Measurements from ENCODE around the gene TTI1.
"Not testable (repeated sequence)": the region's sequence is repeated elsewhere in the genome, so short reads cannot be mapped to it uniquely, and the experiment has no call there.

The TTI1 gene

DNA sequence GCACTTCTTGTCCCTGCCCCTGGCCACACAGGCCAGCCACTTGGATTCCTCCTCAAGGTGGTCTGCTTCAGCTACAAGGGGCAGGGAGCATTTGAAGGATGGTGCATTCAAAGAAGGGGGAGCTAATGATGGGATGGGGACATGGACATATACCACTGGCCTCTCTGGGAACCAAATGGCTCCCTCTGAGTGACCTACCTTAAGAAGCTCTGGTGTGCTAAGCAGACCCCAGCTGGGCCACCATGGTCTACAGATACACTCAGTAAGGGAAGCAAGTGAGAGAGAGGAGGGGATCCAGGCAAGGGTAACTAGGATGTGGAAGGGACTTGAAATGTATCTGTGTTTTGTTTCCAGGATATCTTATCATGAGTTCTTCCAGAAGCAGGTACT, 62.4 kb downstream of the TTI1 start:
- Histone ChIP-seq H3K27me3 (ENCODE audit: insufficient read depth, low read length, poor library complexity) (no peaks in the 10 kb centered on the region), H3K4me1 (ENCODE audit: insufficient read depth, low read length) (no peaks in the 10 kb centered on the region), H3K79me2 (ENCODE audit: insufficient read depth, low read length) (no peaks in the 10 kb centered on the region), H3K4me3 (ENCODE audit: low read depth in 1 of 2, low read length in 2 of 2) (no peak overlapping the region), H3K36me3 (ENCODE audit: insufficient read depth, low read length) (no peaks in the 10 kb centered on the region), H3K27ac (ENCODE audit: low read length) (no peak overlapping the region), H3K4me2 (ENCODE audit: insufficient read depth, low read length) (no peak overlapping the region), H3K9me3 (ENCODE audit: insufficient read depth, low read length, severe bottlenecking) (no peaks in the 10 kb centered on the region), H3K9ac (ENCODE audit: low read depth, low read length) (no peak overlapping the region), H2AFZ (ENCODE audit: low read depth, low read length) (no peak overlapping the region), H4K20me1 (ENCODE audit: insufficient read depth, low read length) (no peaks in the 10 kb centered on the region)
- DNase-seq (no peak), ATAC-seq (ENCODE audit: insufficient read depth, low read depth) (no peak)
- TF ChIP-seq, protein P1, sequence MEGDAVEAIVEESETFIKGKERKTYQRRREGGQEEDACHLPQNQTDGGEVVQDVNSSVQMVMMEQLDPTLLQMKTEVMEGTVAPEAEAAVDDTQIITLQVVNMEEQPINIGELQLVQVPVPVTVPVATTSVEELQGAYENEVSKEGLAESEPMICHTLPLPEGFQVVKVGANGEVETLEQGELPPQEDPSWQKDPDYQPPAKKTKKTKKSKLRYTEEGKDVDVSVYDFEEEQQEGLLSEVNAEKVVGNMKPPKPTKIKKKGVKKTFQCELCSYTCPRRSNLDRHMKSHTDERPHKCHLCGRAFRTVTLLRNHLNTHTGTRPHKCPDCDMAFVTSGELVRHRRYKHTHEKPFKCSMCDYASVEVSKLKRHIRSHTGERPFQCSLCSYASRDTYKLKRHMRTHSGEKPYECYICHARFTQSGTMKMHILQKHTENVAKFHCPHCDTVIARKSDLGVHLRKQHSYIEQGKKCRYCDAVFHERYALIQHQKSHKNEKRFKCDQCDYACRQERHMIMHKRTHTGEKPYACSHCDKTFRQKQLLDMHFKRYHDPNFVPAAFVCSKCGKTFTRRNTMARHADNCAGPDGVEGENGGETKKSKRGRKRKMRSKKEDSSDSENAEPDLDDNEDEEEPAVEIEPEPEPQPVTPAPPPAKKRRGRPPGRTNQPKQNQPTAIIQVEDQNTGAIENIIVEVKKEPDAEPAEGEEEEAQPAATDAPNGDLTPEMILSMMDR (IDR thresholded peaks at IDR 0.05; ENCODE audit: borderline replicate concordance, extremely low read depth, low read length, poor library complexity, severe bottlenecking) = no peak
- no peak for TF ChIP-seq EZH2 (IDR thresholded peaks at IDR 0.05; ENCODE audit: borderline replicate concordance, low read depth, low read length, severe bottlenecking)

DNA sequence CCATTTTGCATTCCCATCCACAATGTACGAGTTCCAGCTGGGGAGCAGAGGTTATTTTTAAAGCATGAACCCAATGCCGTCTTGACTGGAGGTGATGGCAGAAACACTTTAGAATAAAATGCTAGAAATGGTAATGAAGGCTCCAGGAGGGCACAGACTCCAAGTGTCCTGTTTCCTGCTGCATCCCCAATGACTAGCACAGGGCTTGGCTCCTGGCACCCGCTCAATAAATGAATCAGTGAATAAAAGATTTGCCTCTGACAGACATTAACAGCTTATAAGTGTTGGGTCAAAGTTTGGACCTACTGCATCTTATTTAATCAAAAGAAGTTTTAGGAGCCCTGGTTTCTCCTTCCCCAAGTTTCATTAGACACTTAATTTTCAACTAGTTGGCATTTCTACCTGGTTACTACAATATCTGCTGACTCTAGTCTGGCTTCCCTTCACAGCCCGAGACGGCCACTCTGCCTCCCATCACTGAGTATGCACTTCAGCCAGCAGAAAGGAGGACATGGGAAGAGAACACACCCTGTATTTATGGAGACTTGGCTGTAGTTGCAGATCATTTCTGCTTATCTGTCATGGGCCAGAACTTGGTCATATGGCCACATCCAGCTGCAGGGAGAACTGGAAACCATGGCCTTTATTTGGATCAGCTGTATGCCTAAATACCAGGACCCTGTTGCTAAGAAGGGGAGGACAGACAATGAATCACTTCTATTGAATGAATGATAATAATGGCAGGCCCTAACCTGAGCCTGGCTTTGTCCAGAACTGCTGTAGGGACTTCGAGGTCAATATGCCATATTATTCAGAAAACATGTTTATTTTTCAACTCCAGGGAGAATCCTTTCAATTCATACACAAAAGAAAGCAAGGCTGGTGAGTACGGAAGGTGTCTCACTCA, 63.1 kb downstream of the TTI1 start:
- Histone ChIP-seq H3K27me3 (ENCODE audit: insufficient read depth, low read length, poor library complexity) (no peaks in the 10 kb centered on the region), H3K27ac (ENCODE audit: low read length) (no peak overlapping the region), H3K4me3 (ENCODE audit: low read depth in 1 of 2, low read length in 2 of 2) (no peak overlapping the region), H3K9me3 (ENCODE audit: insufficient read depth, low read length, severe bottlenecking) (no peaks in the 10 kb centered on the region), H4K20me1 (ENCODE audit: insufficient read depth, low read length) (no peaks in the 10 kb centered on the region), H3K4me2 (ENCODE audit: insufficient read depth, low read length) (no peak overlapping the region), H3K36me3 (ENCODE audit: insufficient read depth, low read length) (no peaks in the 10 kb centered on the region), H3K9ac (ENCODE audit: low read depth, low read length) (no peak overlapping the region), H2AFZ (ENCODE audit: low read depth, low read length) (no peak overlapping the region), H3K4me1 (ENCODE audit: insufficient read depth, low read length) (no peaks in the 10 kb centered on the region), H3K79me2 (ENCODE audit: insufficient read depth, low read length) (no peaks in the 10 kb centered on the region)
- DNase-seq = no peak
- TF ChIP-seq EZH2 (IDR thresholded peaks at IDR 0.05; ENCODE audit: borderline replicate concordance, low read depth, low read length, severe bottlenecking) = no peak
- TF ChIP-seq, protein P1 (IDR thresholded peaks at IDR 0.05; ENCODE audit: borderline replicate concordance, extremely low read depth, low read length, poor library complexity, severe bottlenecking) = no peak
- no peak for ATAC-seq (ENCODE audit: insufficient read depth, low read depth)

DNA sequence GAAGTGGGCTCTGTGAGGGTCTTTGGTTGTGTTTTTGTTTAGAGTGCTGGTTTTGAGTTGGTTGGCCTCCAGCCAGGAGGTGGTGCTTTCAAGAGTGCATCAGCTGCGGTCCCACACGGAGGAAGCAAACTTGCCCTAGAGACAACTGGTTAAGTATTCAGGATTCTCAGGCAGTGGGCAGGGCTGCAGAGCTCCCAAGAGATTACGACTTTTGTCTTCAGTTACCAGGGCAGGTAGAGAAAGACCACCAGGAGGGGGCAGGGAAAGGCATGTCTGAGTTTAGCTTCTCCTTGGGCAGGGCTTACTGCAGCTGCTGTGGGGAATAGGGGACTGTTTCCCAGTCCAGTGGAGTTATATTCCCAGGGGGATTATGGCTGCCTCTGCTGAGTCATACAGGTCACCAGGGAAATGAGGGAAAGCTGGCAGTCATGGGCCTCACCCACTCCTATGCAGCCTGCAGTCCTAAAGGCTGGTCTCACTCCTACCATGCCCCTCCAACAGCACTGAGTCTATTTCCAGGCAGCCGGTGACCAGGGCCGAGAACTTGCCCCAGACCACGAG, 64.3 kb downstream of the TTI1 start:
- Histone ChIP-seq H3K27ac (ENCODE audit: low read length) (no peak overlapping the region), H3K9me3 (ENCODE audit: insufficient read depth, low read length, severe bottlenecking) (no peaks in the 10 kb centered on the region), H4K20me1 (ENCODE audit: insufficient read depth, low read length) (no peaks in the 10 kb centered on the region), H3K79me2 (ENCODE audit: insufficient read depth, low read length) (no peaks in the 10 kb centered on the region), H3K4me3 (ENCODE audit: low read depth in 1 of 2, low read length in 2 of 2) (no peak overlapping the region), H3K9ac (ENCODE audit: low read depth, low read length) (no peak overlapping the region), H2AFZ (ENCODE audit: low read depth, low read length) (no peak overlapping the region), H3K36me3 (ENCODE audit: insufficient read depth, low read length) (no peaks in the 10 kb centered on the region), H3K4me1 (ENCODE audit: insufficient read depth, low read length) (no peaks in the 10 kb centered on the region), H3K4me2 (ENCODE audit: insufficient read depth, low read length) (no peak overlapping the region), H3K27me3 (ENCODE audit: insufficient read depth, low read length, poor library complexity) (no peaks in the 10 kb centered on the region)
- DNase-seq (no peak), ATAC-seq (ENCODE audit: insufficient read depth, low read depth) (no peak)
- TF ChIP-seq, protein P1 (IDR thresholded peaks at IDR 0.05; ENCODE audit: borderline replicate concordance, extremely low read depth, low read length, poor library complexity, severe bottlenecking) = no peak
- no peak for TF ChIP-seq EZH2 (IDR thresholded peaks at IDR 0.05; ENCODE audit: borderline replicate concordance, low read depth, low read length, severe bottlenecking)

DNA sequence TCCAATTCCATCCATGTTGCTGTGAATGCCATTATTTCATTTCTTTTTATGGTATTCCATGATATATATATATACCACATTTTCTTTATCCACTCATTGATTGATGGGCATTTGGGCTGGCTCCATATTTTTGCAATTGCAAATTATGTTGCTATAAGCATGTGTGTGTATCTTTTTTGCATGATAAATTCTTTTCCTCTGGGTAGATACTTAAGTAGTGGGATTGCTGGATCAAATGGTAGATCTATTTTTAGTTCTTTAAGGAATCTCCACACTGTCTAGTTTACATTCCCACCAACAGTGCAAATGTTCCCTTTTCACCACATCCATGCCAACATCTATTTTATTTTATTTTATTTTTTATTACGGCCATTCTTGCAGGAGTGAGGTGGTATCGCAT, 69.8 kb downstream of the TTI1 start:
- not testable (repeated sequence) for H3K36me3 ChIP-seq (ENCODE audit: insufficient read depth, low read length); H4K20me1 ChIP-seq (ENCODE audit: insufficient read depth, low read length); H3K79me2 ChIP-seq (ENCODE audit: insufficient read depth, low read length); H3K9ac ChIP-seq (ENCODE audit: low read depth, low read length); H3K27me3 ChIP-seq (ENCODE audit: insufficient read depth, low read length, poor library complexity); H2AFZ ChIP-seq (ENCODE audit: low read depth, low read length); ATAC-seq (ENCODE audit: insufficient read depth, low read depth); H3K27ac ChIP-seq (ENCODE audit: low read length); H3K9me3 ChIP-seq (ENCODE audit: insufficient read depth, low read length, severe bottlenecking); H3K4me3 ChIP-seq (ENCODE audit: low read depth in 1 of 2, low read length in 2 of 2); H3K4me1 ChIP-seq (ENCODE audit: insufficient read depth, low read length); DNase-seq; H3K4me2 ChIP-seq (ENCODE audit: insufficient read depth, low read length)
